Mucosa of rectum (tissue), 2 donors: Measurements from ENCODE around the gene HNF4A.

ENCODE experiments used
- H3K27ac ChIP-seq, 2 donors: one replicate each; pipeline ENCODE4 v1.7.0; 2013; ENCODE audit warnings: inconsistent platforms in 2 of 2, low read depth in 2 of 2, low read length in 2 of 2
- H3K27me3 ChIP-seq, 2 donors: one replicate each; pipeline ENCODE4 v1.7.0; 2013; ENCODE audit warnings: low read length in 2 of 2; ENCODE audit not compliant: control insufficient read depth in 2 of 2, insufficient read depth in 2 of 2
- H3K36me3 ChIP-seq, 2 donors: one replicate each; pipeline ENCODE4 v1.7.0; 2013; ENCODE audit warnings: low read length in 2 of 2; ENCODE audit not compliant: control insufficient read depth in 2 of 2, insufficient read depth in 2 of 2
- H3K4me1 ChIP-seq, 2 donors: one replicate each; pipeline ENCODE4 v1.7.0; 2013; ENCODE audit warnings: low read length in 2 of 2, mild to moderate bottlenecking in 1 of 2; ENCODE audit not compliant: control insufficient read depth in 2 of 2, insufficient read depth in 2 of 2
- H3K4me3 ChIP-seq, 2 donors: one replicate each; pipeline ENCODE4 v1.7.0; 2013; ENCODE audit warnings: low read length in 2 of 2
- H3K9ac ChIP-seq, 2 donors: one replicate each; pipeline ENCODE4 v1.7.0; 2013; ENCODE audit warnings: low read length in 2 of 2, low read depth in 1 of 2, mild to moderate bottlenecking in 1 of 2
- H3K9me3 ChIP-seq, 2 donors: one replicate each; pipeline ENCODE4 v1.7.0; 2013; ENCODE audit warnings: low read length in 2 of 2; ENCODE audit not compliant: control insufficient read depth in 2 of 2
- donor health status: healthy.
- donor health status: Normal muscosa, but diverticular disease.

HNF4A gene

DNA sequence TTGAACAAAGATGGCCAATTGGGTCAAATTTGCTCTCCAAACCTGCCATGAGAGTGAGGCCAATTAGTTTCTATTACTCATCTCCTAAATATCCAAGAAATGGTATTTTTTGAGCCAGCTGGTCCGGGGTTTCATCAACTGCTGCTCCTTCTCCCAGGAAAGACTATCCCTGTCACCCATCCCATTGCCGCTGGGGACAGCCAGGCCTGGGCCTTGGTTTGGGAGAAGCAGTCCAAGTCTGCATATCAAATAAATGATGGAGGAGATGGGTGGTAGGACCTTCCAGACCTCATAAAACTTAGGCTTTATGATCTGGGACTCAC is 73.5 kb downstream of the HNF4A start:
- H3K36me3 ChIP-seq = peaks cover 49 to 52% of the 10 kb centered on the region in 2 donors
- H3K4me1 ChIP-seq = peaks cover 6 to 13% of the 10 kb centered on the region in 2 donors

GRCh38 chr20:44429419-44430269 is 74.1 kb downstream of the HNF4A start:
- no peaks in the 10 kb centered on the region for H3K27me3 ChIP-seq
- H3K4me1 ChIP-seq = peaks cover 8 to 18% of the 10 kb centered on the region in 2 donors
- no peaks in the 10 kb centered on the region for H3K9me3 ChIP-seq
- H3K36me3 ChIP-seq = peaks cover 43 to 46% of the 10 kb centered on the region in 2 donors
- H3K27ac ChIP-seq = peak overlapping the region; percentile 25 to 56
- no peak overlapping the region for H3K9ac ChIP-seq
- H3K4me3 ChIP-seq = no peak overlapping the region

More for the DNA sequence above, 73.5 kb downstream of the HNF4A start:
- Histone ChIP-seq H3K9ac (no peak overlapping the region), H3K4me3 (no peak overlapping the region), H3K27ac (no peak overlapping the region), H3K27me3 (no peaks in the 10 kb centered on the region), H3K9me3 (no peaks in the 10 kb centered on the region)

DNA sequence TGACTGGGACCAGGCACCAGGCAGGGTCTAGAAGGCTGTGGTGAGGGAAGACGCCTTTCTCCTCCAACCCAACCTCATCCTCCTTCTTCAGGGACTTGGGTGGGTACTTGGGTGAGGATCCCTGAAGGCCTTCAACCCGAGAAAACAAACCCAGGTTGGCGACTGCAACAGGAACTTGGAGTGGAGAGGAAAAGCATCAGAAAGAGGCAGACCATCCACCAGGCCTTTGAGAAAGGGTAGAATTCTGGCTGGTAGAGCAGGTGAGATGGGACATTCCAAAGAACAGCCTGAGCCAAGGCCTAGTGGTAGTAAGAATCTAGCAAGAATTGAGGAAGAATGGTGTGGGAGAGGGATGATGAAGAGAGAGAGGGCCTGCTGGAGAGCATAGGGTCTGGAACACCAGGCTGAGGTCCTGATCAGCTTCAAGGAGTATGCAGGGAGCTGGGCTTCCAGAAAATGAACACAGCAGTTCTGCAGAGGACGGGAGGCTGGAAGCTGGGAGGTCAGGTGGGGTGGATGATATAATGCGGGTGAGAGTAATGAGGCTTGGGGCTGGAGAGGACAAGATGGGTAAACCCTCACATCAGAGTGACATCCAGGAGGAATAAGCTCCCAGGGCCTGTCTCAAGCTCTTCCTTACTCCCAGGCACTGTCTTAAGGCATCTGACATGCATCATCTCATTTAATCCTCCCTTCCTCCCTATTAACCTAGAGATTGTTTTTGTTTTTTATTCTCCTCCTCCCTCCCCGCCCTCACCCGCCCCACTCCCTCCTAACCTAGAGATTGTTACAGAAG is 75.0 kb downstream of the HNF4A start:
- H3K36me3 ChIP-seq = peaks cover 38 to 41% of the 10 kb centered on the region in 2 donors
- peaks cover 8 to 26% of the 10 kb centered on the region in 2 donors for H3K4me1 ChIP-seq
- H3K9ac ChIP-seq = no peak overlapping the region
- no peak overlapping the region for H3K4me3 ChIP-seq
- no peaks in the 10 kb centered on the region for H3K27me3 ChIP-seq
- no peaks in the 10 kb centered on the region for H3K9me3 ChIP-seq
- peak overlapping the region; percentile 25 to 56 for H3K27ac ChIP-seq

DNA sequence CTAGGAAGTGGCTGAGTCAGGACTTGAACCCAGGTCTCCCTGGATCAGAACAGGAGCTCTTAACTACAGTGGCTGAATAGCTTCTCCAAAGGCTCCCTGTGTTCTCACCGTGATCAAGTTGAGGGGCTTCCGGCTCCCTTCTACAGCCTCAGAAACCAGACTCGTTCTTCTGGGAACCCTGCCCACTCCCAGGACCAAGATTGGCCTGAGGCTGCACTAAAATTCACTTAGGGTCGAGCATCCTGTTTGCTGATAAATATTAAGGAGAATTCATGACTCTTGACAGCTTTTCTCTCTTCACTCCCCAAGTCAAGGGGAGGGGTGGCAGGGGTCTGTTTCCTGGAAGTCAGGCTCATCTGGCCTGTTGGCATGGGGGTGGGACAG is 75.6 kb downstream of the HNF4A start:
- Histone ChIP-seq H3K9ac (no peak overlapping the region), H3K4me1 (peaks cover 9 to 31% of the 10 kb centered on the region in 2 donors), H3K9me3 (no peaks in the 10 kb centered on the region), H3K27me3 (no peaks in the 10 kb centered on the region), H3K36me3 (peaks cover 32 to 41% of the 10 kb centered on the region in 2 donors), H3K27ac (peak overlapping the region; percentile 43 to 49), H3K4me3 (no peak overlapping the region)

DNA sequence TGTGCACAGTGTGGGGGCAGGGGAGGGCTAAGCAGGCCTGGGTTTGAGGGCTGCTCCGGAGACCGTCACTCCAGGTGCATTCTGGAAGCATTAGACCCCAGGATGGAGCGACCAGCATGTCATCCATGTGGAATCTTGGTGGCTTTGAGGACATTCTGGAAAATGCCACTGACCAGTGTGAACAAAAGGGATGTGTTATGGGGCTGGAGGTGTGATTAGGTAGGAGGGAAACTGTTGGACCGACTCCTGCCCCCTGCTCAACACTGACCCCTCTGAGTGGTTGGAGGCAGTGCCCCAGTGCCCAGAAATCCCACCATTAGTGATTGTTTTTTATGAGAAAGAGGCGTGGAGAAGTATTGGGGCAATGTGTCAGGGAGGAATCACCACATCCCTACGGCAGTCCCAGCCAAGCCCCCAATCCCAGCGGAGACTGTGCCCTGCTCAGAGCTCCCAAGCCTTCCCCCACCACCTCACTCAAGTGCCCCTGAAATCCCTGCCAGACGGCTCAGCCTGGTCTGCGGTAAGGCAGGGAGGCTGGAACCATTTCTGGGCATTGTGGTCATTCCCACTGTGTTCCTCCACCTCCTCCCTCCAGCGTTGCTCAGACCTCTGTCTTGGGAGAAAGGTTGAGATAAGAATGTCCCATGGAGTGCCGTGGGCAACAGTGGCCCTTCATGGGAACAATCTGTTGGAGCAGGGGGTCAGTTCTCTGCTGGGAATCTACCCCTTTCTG is 76.2 kb downstream of the HNF4A start:
- peaks cover 11 to 37% of the 10 kb centered on the region in 2 donors for H3K4me1 ChIP-seq
- no peaks in the 10 kb centered on the region for H3K27me3 ChIP-seq
- peaks cover 30 to 41% of the 10 kb centered on the region in 2 donors for H3K36me3 ChIP-seq
- H3K9me3 ChIP-seq = no peaks in the 10 kb centered on the region
- peak overlapping the region; percentile 43 to 49 for H3K27ac ChIP-seq
- peak overlapping the region in 1 of 2 donors; percentile 27 for H3K9ac ChIP-seq
- no peak overlapping the region for H3K4me3 ChIP-seq

DNA sequence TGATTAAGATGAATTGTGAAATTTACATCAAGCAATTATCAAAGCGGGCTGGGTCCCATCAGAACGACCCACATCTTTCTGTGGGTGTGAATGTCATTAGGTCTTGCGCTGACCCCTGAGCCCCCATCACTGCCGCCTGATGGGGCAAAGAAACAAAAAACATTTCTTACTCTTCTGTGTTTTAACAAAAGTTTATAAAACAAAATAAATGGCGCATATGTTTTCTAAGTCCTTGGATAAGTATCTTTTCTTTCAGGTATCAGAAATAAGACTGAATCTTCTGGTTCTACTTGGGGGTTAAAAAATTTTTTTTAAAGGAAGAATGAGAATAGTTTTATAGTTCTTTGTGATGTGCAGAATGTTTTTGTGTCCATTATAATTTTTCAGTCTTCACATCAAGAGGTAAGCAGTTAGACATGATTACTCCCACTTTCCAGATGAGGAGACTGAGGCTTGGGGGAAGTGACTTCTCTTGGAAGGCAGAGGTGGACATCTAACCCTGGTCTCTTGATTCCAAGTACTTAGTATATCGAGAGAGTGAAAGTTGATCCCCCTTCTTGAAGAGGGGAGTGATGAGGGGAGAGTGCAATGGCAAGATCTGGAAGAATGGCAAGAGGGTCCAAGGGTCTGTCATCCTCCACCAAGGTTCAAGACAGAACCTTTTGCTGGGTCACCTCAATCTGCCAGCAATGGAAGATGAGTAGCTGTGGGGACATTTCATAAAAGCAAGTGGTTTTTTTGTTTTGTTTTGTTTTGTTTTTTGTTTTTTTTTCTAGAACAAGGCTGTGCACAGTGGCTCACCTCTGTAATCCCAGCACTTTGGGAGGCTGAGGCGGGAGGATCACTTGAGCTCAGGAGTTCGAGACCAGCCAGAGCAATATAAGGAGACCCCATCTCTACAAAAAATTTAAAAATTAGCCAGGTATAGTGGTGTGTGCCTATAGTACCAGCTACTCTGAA is 77.4 kb downstream of the HNF4A start:
- no peak overlapping the region for H3K4me3 ChIP-seq
- H3K27ac ChIP-seq = peak overlapping the region; percentile 88 to 93
- H3K36me3 ChIP-seq = peaks cover 18 to 30% of the 10 kb centered on the region in 2 donors
- peak overlapping the region in 1 of 2 donors; percentile 65 for H3K9ac ChIP-seq
- no peaks in the 10 kb centered on the region for H3K9me3 ChIP-seq
- no peaks in the 10 kb centered on the region for H3K27me3 ChIP-seq
- H3K4me1 ChIP-seq = peaks cover 11 to 41% of the 10 kb centered on the region in 2 donors

DNA sequence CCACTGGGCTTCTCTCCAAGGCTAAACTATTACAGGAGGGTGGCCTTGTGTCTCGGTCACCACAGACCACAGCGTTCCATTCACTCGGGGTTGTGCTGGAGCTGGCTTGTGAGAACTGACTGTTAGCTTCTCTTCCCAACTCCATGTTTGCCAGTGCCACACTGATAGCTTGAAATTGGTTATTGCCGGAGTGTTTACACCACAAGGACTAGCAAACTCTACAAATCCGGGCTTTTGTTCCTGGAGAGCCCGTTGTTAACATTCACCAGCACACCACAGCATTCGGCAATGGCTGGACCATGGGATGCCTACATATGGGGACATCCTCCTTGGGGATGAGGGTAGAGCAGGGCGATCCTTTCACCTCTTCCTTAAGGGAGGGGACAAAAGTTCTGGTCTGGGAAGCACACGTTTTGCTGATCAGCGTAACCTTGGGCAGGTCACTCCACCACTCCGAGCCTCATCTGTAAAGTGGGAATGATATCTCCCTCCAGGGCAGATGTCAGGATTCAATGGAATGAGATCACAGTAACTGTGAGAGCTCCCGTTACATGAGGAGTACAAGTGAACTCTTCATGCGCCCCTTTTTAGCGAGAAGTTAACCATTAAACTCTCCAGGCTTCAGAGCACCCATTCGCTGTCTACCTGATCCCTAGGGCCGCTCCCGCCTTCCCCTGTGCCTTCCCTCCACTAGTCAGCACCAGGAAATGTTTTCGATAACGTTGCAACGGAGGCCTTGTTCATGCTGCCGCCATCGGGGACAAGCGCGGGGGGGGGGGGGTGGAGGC is 78.4 kb downstream of the HNF4A start:
- Histone ChIP-seq H3K27ac (peak overlapping the region; percentile 88 to 93), H3K4me1 (peaks cover 11 to 39% of the 10 kb centered on the region in 2 donors), H3K9ac (peak overlapping the region; percentile 56 to 65), H3K9me3 (no peaks in the 10 kb centered on the region), H3K4me3 (peak overlapping the region in 1 of 2 donors; percentile 20), H3K36me3 (peaks cover 7 to 20% of the 10 kb centered on the region in 2 donors), H3K27me3 (no peaks in the 10 kb centered on the region)

- Histone ChIP-seq H3K27ac (peak overlapping the region; percentile 88 to 93), H3K27me3 (no peaks in the 10 kb centered on the region), H3K36me3 (peaks cover 0 to 3% of the 10 kb centered on the region in 2 donors), H3K4me1 (peaks cover 11 to 44% of the 10 kb centered on the region in 2 donors), H3K4me3 (peak overlapping the region in 1 of 2 donors; percentile 17), H3K9me3 (no peaks in the 10 kb centered on the region), H3K9ac (peak overlapping the region; percentile 17 to 65)
Observed at GRCh38 chr20:44435630-44436335, 80.3 kb downstream of the HNF4A start.
